ENCODE data around the gene C15orf40. TPM values are rescaled to one million over a fixed set of nuclear protein-coding genes. Genes with fewer than 3 reads are reported as not detected.

The C15orf40 gene
- total RNA-seq (10 to 100 TPM in 1 of 2 donors, 1 to 10 TPM in 1; 9.0 to 13.6 TPM), polyA plus RNA-seq (10 to 100 TPM in 1 of 2 donors, 1 to 10 TPM in 1; 7.3 to 25.2 TPM)

GRCh38 chr15:83011271-83012075, at the start of gene C15orf40:
C15orf40 (minus strand) TSS chr15:83011639; CDS start chr15:83011607, 32 bp downstream.
- Histone ChIP-seq H3K27ac (ENCODE audit: low read depth in 1 of 2, low read length in 2 of 2) (peak within 1 kb of the TSS; percentile 35 to 58), H3K27me3 (ENCODE audit: control insufficient read depth in 4 of 4, insufficient read depth in 4 of 4, low read length in 3 of 4) (no peaks in the 10 kb centered on the region), H3K9me3 (ENCODE audit: control insufficient read depth in 4 of 4, low read length in 3 of 4) (no peaks in the 10 kb centered on the region), H3K4me1 (ENCODE audit: control insufficient read depth in 4 of 4, insufficient read depth in 4 of 4, low read length in 3 of 4) (peaks cover 0 to 23% (median 13%) of the 10 kb centered on the region in 4 donors), H3K36me3 (ENCODE audit: control insufficient read depth in 4 of 4, insufficient read depth in 3 of 4, low read depth in 1 of 4, low read length in 3 of 4) (peaks cover 2 to 17% (median 9%) of the 10 kb centered on the region in 4 donors), H3K9ac (ENCODE audit: low read depth in 1 of 2, low read length in 2 of 2) (peak within 1 kb of the TSS; percentile 4 to 6), H3K4me3 (ENCODE audit: low read depth in 1 of 3, low read length in 3 of 3) (peak within 1 kb of the TSS; percentile 85 to 94 (median 90))
- 2% methylated on average over 64 of the region's 64 CpGs for WGBS
- peak; percentile 85 for DNase-seq (ENCODE audit: low spot score)
- TF ChIP-seq HNF4A (conservative IDR thresholded peaks at IDR 0.05) (no peak), FOXA1 (IDR thresholded peaks at IDR 0.05) (peak; percentile 35), SP1 (IDR thresholded peaks at IDR 0.05) (peak; percentile 18), CTCF (IDR thresholded peaks at IDR 0.05; ENCODE audit: low read depth, low read length, missing input control) (peak; percentile 60), EGR1 (IDR thresholded peaks at IDR 0.05; ENCODE audit: low read depth in 2 of 2) (no peak), MAX (IDR thresholded peaks at IDR 0.05) (peak; percentile 95), REST (IDR thresholded peaks at IDR 0.05) (peak; percentile 60), RAD21 (IDR thresholded peaks at IDR 0.05) (peak; percentile 56 to 64), FOXA2 (IDR thresholded peaks at IDR 0.05) (no peak), ZBTB33 (IDR thresholded peaks at IDR 0.05) (peak; percentile 47), GABPA (IDR thresholded peaks at IDR 0.05 in 1 of 2, conservative IDR thresholded peaks at IDR 0.05 in 1 of 2) (peak; percentile 36 to 93), RXRA (IDR thresholded peaks at IDR 0.05) (no peak), HNF4G (IDR thresholded peaks at IDR 0.05) (no peak), TAF1 (conservative IDR thresholded peaks at IDR 0.05) (peak; percentile 26), ATF3 (IDR thresholded peaks at IDR 0.05) (no peak), YY1 (IDR thresholded peaks at IDR 0.05) (peak; percentile 83), NR2F2 (IDR thresholded peaks at IDR 0.05) (no peak), JUND (IDR thresholded peaks at IDR 0.05) (no peak)

Data from liver (tissue), 9 donors.